WI38 (cell line): Measurements from ENCODE around the gene DLD.

ENCODE experiments used
- H3K4me3 ChIP-seq: 2 replicates; pipeline ENCODE4 v1.5.1; 2011; ENCODE audit warnings: low read depth, mild to moderate bottlenecking, control low read depth, low read length
- TF ChIP-seq, protein P1 (sequence below): IDR thresholded peaks from 2 replicates; pipeline ENCODE4 v1.5.1; 2012; ENCODE audit warnings: low read depth, mild to moderate bottlenecking, control low read depth, low read length

Gene DLD

DNA sequence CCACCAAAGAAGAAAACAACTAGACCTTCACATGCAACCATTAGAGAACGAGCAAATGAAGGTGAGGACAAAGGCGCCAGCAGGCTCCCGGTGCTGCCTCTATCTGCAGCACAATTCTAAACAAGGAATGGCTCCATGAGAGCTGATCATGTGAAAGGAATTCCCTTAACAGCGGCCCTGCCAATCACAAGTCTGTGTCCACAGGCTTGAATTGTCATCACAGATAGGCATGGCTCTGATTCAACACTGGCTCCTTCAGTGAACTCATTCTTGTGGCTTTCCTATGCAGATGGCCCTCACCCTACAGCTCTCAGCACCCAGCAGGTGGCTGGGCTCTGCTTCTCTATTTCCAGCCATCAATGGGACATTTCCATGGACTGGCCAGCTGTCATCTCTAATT lies 75.7 kb downstream of the DLD start:
- no peak overlapping the region for H3K4me3 ChIP-seq
- TF ChIP-seq, protein P1, sequence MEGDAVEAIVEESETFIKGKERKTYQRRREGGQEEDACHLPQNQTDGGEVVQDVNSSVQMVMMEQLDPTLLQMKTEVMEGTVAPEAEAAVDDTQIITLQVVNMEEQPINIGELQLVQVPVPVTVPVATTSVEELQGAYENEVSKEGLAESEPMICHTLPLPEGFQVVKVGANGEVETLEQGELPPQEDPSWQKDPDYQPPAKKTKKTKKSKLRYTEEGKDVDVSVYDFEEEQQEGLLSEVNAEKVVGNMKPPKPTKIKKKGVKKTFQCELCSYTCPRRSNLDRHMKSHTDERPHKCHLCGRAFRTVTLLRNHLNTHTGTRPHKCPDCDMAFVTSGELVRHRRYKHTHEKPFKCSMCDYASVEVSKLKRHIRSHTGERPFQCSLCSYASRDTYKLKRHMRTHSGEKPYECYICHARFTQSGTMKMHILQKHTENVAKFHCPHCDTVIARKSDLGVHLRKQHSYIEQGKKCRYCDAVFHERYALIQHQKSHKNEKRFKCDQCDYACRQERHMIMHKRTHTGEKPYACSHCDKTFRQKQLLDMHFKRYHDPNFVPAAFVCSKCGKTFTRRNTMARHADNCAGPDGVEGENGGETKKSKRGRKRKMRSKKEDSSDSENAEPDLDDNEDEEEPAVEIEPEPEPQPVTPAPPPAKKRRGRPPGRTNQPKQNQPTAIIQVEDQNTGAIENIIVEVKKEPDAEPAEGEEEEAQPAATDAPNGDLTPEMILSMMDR, result 0 out of 2 replicates have a peak, but pooled peaks have one; percentile 5

DNA sequence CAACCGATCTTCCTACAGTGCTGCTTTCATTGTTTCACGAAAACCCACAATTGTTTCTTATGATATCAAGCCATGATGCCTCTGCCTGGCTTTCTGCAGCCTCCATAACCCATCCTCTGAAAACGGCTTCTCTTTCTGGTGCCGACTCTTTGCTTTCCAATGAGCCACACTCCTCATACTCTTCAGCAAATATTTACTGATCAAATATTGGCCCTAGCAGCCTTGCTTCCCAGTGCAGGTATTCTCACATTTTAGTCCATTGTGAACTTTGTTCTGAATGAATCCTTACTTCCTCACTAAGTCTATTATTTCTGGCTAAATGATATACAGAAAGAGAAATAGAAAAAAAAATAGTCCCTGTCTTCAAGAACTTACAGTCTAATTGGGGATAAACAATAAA lies 76.4 kb downstream of the DLD start:
- TF ChIP-seq, protein P1, result no peak

DNA sequence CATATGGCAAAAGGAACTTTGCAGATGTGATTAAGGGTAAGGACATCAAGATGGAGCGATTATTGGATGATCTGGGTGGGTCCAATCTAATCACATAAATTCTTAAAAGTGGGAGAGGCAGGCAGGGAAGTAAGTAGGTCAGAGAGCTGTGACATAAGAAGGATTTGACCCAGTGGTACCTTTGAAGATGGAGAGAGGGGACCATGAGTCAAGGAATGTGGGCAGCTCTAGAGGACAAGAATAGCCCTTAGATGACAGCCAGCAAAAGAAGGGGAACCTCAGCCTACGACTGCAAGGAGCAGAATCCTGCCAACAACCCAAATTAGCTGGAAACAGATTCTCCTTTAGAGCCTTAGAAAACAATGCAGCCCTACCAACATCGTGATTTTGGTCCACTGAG lies 77.5 kb downstream of the DLD start:
- no peak overlapping the region for H3K4me3 ChIP-seq
- TF ChIP-seq, protein P1, result no peak

More for the DNA sequence above, 76.4 kb downstream of the DLD start:
- no peak overlapping the region for H3K4me3 ChIP-seq

DNA sequence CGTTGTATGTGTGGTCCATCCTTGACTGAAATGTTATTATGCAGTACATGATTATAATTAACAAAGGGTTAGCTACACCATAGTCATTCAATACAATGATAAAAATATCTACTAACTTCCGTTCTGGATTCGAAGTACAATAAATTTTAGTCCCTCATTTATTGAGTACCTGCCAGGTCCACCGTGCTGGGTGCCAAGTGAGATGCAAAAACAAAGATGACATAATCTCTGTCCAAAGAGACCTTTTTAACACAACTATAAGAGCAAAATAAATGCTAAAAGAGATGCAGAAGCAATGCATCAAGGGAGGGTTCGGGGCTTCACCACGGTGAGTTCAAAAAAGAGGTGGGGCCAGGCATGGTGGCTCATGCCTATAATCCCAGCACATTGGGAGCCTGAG lies 78.9 kb downstream of the DLD start:
- TF ChIP-seq, protein P1, result no peak
- H3K4me3 ChIP-seq, result no peak overlapping the region
